CD4-positive, alpha-beta T cell treated with Interleukin-6 for 4 hours (primary cell): ENCODE results near the gene ALKBH1.
"Not testable (repeated sequence)": the region's sequence is repeated elsewhere in the genome, so short reads cannot be mapped to it uniquely, and the experiment has no call there.

Source experiments
- DNase-seq: peaks from one replicate; pipeline ENCODE4 v3.0.0-alpha.2; 2020; ENCODE audit warnings: mixed read lengths

ALKBH1 gene

DNA sequence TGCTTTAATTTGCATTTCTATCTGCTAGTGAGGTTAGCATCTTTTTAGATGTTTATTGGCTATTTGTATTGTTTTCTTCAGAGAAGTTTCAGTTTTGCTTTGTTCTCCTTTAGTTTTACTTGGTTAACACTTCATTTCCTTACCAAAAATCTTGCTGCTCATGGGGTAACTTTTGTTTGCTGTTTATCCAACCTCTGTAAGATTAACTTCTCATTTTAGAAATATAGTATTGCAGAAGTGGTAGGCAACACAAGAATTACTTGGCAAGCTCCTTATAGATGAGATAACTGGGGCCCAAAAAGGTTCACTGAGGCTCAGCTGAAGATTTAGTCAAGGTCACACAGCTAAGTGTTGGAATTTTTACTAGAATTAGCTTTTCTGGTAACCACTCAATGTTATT lies 40.5 kb downstream of the ALKBH1 start:
- DNase-seq, result no peak

DNA sequence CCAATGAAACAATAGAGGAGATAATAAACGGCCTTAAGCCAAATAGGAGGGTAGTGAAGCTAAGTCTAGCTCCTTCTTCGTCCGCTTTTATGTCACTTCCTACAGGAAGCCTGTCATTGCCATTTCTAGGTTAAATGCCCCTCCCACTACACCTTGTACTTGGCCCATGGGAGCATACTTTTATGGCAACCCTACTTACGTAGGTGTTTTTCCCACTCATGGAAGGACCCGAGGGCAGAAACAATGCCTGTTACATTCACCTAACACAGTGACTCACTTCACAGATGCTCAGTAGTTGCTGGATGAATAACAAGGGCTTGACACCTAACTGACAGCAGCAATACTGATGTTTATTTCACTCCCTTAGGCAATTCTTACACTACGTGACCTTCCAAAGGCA lies 44.5 kb downstream of the ALKBH1 start:
- DNase-seq, result no peak

DNA sequence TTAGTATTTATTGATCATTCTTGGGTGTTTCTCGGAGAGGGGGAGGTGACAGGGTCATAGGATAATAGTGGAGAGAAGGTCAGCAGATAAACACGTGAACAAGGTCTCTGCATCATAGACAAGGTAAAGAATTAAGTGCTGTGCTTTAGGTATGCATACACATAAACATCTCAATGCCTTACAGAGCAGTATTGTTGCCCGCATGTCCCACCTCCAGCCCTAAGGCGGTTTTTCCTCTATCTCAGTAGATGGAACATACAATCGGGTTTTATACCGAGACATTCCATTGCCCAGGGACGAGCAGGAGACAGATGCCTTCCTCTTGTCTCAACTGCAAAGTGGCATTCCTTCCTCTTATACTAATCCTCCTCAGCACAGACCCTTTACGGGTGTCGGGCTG lies 46.3 kb downstream of the ALKBH1 start:
- not testable (repeated sequence) for DNase-seq

DNA sequence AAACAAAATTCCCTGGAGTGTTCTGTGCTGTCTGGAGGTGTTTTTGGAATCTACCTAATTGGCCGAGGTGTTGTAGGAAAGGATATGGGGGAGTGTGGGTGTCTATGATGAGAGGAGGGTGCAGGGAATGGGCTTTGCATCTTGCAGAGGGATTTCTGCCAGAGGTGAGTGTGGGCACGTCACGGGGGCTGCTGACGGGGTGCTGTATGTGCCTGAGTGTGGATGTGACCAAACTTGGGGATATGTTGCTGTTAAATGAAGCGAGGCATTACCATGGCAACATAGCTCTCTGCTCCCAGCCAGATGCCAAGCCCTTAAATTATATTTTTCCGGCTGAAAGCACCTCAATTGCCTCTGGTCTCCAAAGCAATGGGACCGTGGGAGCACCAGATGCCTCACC lies 47.1 kb downstream of the ALKBH1 start:
- no peak for DNase-seq

DNA sequence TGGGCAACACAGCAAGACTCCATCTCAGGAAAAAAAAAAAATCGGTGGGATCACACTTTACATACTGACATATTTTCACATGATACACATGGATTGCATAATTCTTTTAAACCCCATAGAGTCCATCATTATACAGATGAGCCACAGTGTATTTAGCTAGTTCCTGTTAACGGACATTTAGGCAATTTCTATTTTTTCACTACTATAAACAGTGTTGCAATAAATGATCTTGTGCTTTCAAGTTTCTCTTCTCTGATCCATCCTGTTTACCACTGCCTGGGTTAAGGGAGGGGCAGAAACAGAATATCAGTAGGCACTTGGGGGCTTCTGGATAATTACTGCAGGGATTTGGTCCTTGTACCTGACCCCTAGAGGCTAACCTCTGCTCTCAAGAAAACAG lies 48.0 kb downstream of the ALKBH1 start:
- DNase-seq, result no peak

DNA sequence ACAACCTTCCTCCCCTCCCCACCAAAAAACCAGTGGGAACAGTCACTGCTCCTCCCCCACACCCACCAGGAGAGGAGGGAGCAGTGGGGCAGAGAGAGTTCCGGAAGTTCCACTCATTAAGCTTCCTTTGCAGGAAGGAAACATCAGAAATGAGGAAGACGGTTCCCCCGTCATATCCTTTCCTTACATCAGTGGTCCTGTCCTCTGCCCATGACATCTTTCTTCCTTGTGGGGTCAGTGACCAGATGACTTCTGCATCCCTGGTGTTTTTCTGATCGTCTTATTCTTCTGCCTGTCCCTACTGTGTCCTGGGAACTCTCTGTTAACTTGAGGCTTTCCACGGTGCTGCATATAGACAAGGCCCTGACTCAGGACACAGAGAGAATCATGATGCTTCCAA lies 50.5 kb downstream of the ALKBH1 start:
- no peak for DNase-seq

DNA sequence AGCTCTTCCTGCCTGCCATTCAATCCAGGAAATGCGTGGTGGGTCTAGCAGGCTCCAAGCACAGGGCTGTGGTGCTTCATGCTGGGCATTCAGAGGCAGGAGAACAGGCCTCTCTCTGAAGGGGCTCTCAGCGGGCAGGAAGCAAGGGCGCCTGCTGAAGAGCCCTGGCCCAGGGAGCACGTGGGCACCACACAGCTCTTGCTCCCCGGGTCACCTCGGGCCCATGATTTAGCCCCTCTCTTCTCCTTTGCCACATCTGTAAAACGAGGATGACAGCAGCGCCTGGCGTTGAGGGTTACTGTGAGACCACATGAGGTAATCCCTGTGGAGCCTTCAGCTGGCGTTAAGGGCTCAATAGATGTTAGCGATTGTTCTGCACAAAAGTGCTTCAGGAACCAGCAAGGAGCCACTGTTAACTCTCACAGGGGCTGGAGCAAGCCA lies 53.8 kb downstream of the ALKBH1 start:
- DNase-seq, result no peak

DNA sequence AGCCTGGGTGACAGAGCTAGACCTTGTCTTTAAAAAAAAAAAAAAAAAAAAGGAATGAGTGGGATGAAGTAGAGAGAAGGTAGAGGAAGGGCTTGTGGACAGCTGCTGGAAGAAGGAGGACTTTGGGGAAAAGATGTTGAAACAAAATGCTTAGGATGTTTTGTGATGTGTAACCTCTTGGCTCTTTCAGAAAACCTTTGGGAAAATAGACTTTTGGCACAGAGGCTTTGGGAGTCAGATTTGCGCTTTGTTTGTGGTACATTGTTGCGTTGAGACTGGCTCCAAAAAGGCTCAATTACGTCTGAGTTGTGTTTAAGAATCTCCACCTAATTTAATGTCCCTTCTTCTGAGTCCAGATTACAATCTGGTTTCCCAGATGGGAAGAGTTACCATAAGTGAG lies 58.5 kb downstream of the ALKBH1 start:
- DNase-seq, result no peak

DNA sequence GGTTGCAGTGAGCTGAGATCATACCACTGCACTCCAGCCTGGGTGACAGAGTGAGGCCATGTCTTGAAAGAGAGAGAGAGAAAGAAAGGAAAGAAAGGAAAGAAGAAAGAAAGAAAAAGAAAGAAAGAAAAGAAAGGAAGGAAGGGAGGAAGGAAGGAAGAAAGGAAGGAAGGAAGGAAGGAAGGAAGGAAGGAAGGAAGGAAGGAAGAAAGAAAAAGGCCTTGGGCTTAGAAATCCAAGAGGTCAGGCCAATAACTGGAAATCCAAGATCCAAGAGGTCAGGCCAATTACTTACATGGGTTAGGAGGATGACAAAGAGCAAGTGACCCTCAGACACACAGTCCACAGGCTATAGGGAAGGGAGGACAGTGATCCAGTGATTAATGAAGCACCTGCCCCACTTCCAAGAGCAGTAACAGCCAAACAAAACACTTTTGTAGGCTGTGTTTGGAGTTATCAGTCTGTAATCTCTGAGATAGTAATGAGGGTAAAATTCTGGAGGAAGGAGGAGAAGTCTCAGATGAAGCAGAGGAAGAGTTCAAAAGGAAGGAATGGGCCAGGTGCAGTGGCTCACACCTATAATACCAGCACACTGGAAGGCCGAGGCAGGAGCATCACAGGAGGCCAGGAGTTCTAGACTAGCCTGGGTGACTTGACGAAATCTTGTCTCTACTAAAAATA lies 59.2 kb downstream of the ALKBH1 start:
- no peak for DNase-seq

DNA sequence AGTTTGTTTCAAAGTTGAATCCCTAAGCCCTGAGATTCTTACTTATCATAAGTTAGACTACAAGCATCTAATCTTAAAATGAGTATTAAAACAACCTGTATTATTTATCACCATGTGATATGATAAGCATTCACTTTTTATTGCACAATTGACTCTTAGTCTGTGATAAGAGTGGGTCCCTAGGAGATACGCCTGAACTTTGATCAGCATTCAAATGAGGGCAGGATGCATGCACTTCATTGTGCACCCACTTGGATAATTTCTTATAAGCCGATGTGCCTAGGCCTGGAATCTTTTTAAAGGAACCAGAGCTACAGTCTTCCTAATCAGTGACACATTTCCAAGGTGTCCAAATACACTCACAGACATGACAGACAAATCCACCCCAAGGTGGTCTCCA lies 60.0 kb downstream of the ALKBH1 start:
- no peak for DNase-seq

DNA sequence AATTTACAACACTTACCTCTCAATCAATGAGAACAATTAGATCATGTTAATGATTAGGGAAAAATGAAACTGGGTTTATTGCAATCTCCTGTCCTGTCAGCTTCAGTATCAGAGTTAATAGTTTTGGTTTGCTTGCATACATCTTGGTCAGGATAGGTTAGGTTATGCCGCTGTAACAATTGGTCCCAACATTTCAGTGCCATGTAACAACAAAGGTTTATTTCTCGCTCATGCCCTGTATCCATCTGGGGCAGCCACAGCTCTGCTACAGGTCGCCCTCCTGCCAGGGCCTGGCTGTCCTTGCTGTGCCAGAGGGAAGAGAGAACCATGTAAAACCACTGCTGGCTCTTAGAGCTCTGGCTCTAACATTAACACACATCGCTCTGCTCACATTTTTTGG lies 60.9 kb downstream of the ALKBH1 start:
- DNase-seq, result no peak

DNA sequence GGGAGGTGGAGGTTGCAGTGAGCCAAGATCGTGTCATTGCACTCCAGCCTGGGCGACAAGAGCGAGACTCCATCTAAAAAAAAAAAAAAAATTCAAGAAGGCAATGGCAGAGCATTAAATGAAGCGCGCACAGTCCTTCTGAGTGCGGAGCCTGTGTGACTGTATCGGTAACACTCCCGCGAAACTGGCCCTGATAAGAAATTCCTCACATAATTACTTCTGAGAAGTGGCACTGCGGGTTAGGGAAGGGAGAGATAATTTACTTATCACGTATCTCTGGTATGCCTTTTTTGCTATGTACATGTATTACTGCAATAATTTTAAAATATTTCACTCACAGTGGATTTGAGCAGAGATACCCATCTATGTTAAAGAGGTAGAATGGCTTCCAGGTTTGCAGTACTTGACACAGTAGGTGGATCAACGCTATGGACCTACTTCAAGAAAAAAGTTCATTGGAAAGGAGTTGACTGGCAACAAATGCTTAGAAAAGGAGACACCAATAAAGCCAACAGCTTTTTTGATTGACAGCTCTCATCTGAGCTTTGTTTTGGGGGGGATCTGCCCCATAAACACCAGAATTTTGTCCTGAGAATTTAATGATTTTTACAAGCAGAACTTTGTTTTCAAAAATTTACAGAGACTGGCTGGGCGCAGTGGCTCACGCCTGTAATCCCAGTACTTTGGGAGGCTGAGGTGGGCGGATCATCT lies 62.1 kb downstream of the ALKBH1 start:
- DNase-seq, result no peak

DNA sequence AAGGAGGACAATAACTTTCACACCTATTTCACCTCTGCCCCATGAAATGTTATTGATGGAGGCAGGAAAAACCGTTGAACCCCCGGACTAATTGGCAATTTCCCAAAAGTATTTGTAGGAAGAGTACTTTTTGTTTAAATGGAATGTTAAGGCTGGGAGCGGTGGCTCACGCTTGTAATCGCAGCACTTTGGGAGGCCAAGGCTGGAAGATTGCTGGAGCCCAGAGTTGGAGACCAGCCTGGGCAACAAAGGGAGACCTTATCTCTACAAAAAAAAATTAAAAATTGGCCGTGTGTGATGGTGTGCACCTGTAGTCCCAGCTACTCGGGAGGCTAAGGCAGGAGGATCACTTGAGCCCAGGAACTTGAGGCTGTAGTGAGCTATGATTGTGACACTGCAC lies 65.4 kb downstream of the ALKBH1 start:
- no peak for DNase-seq

DNA sequence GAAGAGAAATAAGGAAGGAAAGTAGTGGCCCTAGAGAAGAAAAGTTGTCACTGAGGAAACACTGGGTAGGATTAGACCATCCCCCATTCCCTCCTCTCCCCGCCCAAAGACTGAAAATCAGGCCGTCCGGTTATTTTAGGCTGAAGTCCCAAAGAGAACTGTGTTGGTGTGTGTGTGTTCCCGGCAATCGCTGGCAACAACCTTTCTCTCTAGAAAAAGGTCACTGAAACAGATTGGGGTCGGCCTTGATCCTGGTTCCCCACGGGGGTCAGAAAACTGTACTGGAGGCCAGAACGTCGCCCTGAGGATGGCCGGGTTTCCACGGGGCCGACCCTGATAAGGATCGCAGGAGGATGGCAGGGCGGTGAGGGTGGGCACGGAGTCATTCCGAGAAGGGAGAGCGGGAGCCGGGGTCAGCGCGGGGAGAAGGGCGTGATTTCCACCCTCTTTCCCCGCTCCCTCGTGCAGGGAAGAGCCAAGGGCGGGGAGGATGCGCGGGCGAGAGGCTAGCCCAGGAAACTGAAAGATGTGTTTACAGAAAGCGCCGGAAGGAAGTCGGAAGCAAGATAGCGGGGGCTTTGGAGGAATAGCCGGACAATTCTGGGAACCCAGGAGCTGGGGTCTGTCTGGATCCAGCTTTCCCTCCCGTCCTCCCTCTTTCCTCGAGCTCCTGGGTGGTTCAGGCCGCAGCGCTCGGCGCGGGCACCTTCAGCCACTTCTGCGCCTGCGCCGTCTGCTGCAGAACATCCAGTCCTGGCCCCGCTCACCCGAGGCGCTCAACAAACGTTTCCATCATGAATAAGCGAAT lies 66.1 kb downstream of the ALKBH1 start:
- DNase-seq, result peak; percentile 77

DNA sequence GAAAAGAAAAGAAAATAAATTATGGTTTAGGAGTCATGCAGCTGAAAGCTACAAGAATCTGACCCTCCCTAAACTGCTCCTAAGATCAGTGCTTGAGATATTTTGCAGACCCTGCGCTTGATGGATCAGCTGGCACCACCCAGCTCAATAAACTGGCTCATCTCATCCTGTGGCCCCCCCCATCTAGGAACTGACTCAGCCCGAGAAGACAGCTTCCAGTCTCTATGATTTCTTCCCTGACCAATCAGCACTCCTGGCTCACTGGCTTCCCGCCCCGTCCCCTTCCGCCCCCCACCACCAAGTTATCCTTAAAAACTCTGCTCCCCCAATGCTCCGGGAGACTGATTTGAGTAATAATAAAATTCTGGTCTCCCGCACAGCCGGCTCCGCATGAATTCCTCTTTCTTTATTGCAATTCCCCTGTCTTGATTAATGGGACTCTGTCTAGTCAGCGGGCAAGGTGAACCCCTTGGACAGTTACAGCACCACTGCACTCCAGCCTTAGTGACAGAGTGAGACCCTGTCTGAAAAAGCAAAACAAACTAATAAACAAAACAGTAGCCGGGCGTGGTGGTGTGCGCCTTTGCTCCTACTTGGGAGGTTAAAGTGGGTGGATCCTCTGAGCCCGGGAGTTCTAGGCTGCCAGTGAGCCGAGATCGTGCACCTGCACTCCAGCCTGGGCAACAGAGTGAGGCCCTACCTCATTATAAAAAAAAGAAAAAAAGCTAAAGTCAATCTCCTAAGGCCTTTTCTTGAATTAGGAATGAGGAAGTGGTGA lies 66.9 kb downstream of the ALKBH1 start:
- no peak for DNase-seq

DNA sequence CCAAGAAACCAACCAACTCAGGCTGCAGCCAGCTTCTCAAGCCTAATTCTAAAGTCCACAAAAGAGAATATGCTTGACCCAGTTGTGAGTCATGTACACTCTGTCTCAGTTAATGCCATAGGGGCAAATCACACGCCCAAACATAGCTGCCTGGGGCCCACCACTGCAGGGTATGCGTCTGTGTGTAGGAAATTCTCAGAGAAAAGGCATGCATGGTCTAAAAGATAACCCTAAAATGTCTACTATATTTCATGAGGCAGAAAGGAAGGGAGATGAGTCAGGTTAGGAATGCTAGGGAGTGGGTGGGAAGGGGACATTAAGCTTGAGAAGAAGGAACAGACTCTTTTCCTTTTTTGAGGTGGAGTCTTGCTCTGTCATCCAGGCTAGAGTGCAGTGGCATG lies 69.1 kb downstream of the ALKBH1 start:
- DNase-seq, result no peak

DNA sequence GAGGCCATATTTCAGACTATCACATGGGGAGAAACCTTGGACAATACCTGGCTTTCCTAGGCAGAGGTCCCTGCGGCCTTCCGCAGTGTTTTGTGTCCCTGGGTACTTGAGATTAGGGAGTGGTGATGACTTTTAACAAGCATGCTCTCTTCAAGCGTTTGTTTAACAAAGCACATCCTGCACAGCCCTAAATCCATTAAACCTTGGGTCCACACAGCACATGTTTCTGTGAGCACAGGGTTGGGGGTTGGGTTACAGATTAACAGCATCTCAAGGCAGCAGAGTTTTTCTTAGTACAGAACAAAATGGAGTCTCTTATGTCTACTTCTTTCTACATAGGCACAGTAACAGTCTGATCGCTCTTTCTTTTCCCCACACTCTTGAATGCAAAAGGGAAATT lies 72.0 kb downstream of the ALKBH1 start:
- not testable (repeated sequence) for DNase-seq

DNA sequence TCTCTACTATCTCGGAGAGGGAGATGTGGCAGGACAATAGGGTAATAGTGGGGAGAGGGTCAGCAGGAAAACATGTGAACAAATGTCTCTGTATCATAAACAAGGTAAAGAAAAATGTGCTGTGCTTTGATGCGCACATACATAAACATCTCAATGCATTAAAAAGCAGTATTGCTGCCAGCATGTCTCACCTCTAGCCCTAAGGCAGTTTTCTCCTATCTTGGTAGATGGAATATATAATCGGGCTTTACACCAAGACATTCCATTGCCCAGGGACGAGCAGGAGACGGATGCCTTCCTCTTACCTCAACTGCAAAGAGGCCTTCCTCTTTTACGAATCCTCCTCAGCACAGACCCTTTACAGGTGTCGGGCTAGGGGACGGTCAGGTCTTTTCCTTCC lies 72.4 kb downstream of the ALKBH1 start:
- not testable (repeated sequence) for DNase-seq

DNA sequence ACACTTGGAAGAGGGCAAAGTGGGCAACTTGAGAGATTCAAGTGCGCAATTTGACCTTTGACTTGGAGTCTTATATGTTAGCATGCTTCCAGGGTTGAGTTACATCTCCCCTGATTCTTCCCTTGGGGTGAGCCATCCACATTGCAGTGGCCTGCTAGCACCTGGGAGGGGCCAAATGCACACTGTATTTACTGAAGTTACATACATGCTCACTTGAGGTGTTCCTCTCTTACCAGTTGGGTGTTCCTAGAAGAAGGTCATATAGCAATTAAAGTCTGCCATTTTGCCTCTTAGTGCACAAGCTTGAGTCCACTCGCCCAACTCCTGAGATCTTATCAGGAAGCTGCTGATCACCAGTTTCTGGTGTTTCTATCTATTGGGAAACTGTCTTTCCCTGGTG lies 77.7 kb downstream of the ALKBH1 start:
- no peak for DNase-seq

DNA sequence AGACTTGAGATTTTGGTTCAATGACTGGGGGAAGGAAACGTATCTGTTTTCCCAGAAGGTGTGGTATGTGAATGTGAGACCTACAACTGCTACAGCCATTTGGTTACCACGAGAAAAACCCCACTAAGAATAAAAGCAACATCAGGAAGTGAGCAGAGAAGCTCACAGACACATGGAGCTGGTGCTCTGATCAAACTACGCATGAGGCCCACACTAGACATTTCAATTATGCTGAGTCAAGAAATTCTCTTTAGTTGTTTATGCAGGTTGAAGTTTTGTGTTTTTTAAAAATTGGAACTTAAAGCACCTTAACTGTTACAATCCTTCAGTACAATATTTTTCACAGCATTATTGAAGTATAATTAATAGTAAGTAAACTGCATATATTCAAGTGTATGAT lies 82.5 kb downstream of the ALKBH1 start:
- DNase-seq, result no peak

DNA sequence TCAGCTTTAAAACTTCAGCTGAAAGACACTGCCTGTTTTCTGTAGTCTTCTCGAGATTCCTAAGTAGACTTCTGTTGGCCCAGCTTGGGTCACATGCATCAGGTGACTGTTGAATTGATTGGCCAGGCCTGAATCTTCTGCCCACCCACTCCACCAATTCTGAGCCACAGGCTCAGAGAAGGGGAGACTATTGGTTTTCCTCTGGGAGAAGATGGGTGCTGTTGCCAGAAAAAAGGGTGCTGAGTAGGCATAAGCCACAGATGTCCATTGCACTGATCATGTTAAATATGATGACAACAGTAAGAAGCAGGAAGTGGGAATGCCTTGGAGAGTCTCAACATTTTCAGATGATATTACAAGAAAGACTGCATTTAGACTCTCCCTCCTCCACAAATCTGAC lies 84.6 kb downstream of the ALKBH1 start:
- no peak for DNase-seq
